NCI-H146 treated with DMSO at 0.1 percent for 48 hours (cell line): ENCODE measurements around the gene ZDHHC22.

ENCODE experiments used
- DNase-seq: peaks from one replicate; lab custom pipeline; 2025; ENCODE audit not compliant: unreplicated experiment; lab: John Stamatoyannopoulos, UW

ZDHHC22 gene

DNA sequence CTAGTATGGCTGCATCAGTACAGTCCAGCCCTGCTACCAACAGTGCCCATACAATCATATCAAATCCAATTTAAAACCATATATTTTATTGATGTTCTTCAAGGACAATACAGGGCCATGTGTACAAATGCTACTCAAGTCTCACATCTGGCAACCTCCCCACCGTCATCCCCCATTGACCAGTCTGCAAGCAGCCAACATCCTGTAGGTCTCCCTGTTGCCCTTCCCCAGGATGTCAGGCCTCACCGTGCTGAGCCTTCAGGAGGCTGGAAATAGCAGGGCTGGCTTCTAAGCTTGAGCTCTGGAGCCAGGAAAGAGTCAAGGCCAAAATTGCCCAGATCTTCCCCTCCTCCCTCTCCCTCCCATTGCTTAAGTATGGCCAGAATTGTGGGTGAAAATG is 10.4 kb downstream of the ZDHHC22 start:
- DNase-seq = no peak

GRCh38 chr14:77130386-77130785 is 11.2 kb downstream of the ZDHHC22 start:
- DNase-seq = no peak

GRCh38 chr14:77128414-77128891 is 13.1 kb downstream of the ZDHHC22 start:
- no peak for DNase-seq

- no peak for DNase-seq
These were observed 15.1 kb downstream of the ZDHHC22 start for GRCh38 chr14:77126461-77126990.

GRCh38 chr14:77125823-77126325 is 15.7 kb downstream of the ZDHHC22 start:
- no peak for DNase-seq

GRCh38 chr14:77125281-77125801 is 16.2 kb downstream of the ZDHHC22 start:
- no peak for DNase-seq

DNA sequence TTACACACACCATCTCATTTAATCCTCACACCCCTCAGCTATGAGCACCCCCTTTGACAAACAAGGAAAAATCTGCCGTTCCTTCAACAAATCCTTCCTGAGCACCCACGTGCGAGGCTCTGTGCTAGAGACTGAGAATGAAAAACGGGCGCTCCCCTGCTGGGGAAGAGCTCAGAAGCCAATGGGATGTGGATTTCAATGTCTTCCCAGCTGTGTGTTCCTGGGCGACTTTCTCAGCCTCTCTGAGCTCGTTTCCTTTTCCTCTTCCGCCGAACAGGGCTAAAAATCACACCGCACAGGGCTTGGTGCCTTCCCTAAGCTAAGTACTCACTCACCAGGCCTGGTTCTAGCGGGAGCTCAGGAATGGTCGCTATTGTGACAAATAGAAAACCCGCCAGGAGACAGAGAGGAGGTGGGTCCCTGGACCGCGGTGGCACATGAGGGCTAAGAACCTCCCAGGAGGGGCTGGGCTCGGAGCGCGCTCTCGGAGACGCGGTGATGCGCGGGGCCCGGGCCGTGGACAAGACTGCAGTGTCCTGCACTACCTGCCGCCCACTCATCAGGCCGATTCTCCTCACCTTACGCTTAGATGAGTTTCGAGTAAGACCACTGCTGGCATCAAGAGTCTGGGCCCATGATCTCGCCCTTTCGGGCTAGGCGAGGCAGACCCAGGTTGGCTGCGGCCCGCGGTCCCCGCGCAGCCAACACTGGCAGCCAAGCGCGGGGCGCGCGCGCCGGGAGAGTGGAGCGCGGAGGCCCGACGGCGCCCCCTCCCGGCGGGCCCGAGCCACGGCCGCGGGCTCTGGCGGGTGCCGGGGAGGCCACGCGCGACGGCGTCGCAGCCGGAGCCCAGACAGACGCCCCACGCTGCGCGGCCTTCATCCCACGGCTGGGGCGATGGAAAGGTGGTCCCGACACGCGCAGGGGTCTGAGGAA is 17.0 kb downstream of the ZDHHC22 start:
- DNase-seq = no peak

GRCh38 chr14:77123381-77124325 is 17.9 kb downstream of the ZDHHC22 start:
- no peak for DNase-seq

DNA sequence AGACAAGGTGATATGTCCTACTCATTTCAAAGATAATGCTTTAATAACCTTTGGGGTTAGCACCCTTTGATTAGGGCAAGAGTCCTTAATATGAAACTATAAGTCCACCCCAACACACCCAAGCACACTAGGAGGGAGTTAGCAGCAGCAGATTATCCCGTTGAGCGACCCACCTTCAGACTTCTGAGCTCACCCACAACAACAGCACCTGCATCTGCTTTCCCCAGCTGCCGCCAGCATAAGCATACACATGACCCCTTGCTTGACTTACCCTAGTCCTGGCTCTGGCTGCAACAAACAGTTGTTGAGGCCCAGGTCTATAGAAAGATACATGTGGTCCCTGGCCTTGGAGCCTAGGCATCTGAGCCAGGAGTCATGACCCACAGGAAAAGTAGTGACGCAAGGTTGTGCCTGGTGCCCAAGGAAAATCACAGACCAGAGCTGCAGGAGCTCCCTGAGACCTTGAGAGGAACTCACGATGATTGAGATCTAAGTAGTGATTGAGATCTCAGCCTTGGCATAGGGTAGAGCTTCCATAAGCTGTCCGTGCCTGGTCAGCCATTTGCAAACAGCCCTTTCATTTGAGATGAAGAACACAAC is 19.0 kb downstream of the ZDHHC22 start:
- DNase-seq = no peak

- DNase-seq = no peak
These were observed 20.5 kb downstream of the ZDHHC22 start for GRCh38 chr14:77120771-77121743.

DNA sequence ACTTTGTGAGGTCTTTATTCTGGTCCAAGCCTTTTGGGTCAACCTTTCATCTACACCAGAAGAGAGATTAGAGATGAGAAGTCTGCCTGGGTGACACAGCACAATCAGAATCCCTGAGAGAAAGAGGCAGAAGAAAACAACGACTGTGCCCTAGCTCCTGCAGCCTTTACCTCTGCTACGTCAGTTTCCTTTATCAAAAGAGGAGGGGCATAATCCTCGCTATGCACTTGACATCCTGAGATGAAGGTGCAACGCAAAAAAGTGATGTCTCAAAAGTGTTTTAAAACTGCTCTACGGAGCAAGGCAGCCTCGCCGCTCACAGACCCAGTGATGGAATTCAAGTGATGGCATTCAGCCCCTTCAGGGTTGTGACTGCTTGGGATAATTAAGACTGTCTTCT is 21.7 kb downstream of the ZDHHC22 start:
- DNase-seq = no peak

DNA sequence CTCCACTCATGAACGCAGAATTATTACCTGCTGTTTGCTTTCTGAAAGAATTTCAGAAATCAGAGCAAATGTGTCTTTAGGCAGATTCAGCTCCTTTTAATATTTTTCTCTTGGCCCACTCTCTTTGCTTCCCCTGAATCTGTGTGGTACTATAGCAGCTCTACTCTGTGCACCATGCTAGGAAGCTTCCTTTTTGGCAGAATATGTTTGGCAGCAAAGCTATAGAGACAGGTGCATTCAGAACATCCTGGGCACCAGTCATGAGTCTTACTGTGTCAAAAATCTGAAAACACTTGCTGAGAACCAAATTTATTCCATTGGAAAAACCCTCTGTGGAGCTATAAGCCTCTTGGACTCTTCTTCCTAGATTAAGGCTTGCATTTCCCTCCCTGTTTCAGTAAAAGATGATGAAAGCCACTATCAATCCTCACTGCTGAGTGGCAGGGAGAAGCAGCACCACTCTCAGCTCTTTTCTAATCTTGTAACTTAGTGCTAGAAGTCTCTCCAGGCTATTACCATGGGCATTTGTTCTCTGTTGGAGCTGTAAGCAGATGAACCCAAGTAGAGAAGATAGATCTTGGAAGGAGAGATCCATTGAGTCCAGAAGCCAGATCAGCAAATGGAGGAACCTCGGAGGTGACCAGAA is 25.3 kb downstream of the ZDHHC22 start:
- DNase-seq = no peak

- DNase-seq = no peak
These were observed 27.0 kb downstream of the ZDHHC22 start for GRCh38 chr14:77114609-77115008.

GRCh38 chr14:77113644-77114043 is 27.9 kb downstream of the ZDHHC22 start:
- no peak for DNase-seq

DNA sequence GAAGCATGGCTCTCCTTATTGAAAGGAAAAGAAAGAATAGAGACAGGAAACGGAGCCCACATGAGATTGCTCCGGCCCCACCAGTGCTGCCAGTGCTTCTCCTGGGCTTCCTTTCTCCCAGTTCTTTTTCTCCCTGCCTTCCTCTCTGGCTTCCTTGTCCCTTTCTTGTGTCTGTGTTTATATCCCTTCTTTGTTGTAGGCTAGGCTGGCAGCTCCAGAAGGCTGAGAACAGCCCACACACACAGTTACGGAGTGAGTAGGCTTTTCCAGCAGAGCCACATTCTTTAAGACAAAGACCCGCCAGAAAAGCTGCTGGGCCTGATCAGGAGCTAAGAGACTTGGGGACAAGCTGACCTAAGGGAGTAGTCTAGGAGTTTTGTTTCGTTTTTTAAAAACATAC is 30.6 kb downstream of the ZDHHC22 start:
- no peak for DNase-seq

DNA sequence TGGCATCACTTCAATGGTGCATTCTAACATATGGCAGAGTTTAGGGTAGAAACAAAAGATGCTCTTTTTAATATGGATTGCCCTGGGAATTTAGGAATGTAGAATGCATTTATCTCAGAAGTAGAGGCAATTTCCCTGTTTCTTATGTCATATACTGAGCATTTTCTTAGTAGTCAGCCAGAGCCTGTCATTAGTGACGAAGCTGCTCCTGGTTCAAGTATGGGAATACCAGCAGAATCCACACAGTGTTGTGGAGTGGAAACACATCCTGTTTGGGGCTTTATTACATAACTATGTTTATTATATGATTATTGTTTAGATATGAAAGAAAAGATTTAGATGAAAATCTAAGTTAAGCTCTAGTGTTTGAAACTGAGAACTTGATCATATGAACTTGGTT is 31.3 kb downstream of the ZDHHC22 start:
- no peak for DNase-seq

DNA sequence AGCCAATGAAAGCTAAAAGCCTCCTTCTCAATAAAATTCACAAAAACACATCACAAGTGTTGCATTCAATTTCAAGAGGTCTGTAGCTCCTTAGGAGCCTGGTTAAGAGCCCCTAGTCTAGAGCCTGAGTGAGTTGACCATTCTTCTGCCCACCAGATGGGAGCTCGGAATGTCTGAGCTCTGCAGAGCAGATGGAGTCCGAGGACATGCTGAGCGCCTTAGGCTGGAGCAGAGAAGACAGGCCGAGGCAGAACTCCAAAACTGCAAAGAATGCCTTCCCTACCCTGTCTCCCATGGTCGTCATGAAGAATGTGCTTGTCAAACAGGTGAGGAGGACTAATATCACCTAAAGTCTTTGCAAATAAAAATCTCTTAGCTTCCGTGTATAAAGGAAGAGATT is 31.9 kb downstream of the ZDHHC22 start:
- no peak for DNase-seq

DNA sequence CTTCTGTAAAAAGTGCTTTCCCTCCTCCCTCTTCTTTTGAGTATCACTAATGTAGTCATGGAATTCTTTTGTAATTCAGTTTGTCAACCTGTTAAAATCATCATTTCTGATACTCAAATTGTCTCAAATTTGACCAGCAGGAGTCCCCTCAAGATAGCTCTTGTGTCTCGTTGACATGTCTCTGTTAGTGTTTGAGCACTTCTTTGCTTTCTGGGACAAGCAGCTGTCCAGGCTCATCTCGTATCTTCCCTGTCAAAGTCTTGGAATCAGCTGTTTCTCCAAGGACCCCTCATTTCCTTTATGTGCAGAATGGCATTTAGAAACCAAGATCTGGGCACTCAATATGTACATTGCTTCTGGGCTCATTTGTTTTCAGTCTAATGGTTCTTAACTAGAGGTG is 32.8 kb downstream of the ZDHHC22 start:
- DNase-seq = no peak

- DNase-seq = no peak
These were observed 34.4 kb downstream of the ZDHHC22 start for GRCh38 chr14:77107228-77107627.
